GM13977 (cell line): ENCODE data around the gene LRP6.

ENCODE experiments used
- DNase-seq: peaks from one replicate; pipeline ENCODE4 v3.0.0; 2012; ENCODE audit warnings: low spot score
- in situ Hi-C: fragments of 300-500 bp; cut with MboI; formaldehyde crosslinking; loops from one replicate; pipeline ENCODE4 v1.12.0; 2022; ENCODE audit warnings: low sequenced_read_pairs, low pct_unique_long_range_greater_than_20kb, mixed read lengths, inconsistent platforms; ENCODE audit not compliant: unreplicated experiment
- TF ChIP-seq, protein P1 (sequence below): IDR thresholded peaks from 2 replicates; pipeline ENCODE4 v1.5.1; 2012; ENCODE audit warnings: mild to moderate bottlenecking, control low read depth; ENCODE audit not compliant: insufficient read depth; ENCODE audit errors: extremely low read depth, missing control alignments

Gene LRP6

DNA sequence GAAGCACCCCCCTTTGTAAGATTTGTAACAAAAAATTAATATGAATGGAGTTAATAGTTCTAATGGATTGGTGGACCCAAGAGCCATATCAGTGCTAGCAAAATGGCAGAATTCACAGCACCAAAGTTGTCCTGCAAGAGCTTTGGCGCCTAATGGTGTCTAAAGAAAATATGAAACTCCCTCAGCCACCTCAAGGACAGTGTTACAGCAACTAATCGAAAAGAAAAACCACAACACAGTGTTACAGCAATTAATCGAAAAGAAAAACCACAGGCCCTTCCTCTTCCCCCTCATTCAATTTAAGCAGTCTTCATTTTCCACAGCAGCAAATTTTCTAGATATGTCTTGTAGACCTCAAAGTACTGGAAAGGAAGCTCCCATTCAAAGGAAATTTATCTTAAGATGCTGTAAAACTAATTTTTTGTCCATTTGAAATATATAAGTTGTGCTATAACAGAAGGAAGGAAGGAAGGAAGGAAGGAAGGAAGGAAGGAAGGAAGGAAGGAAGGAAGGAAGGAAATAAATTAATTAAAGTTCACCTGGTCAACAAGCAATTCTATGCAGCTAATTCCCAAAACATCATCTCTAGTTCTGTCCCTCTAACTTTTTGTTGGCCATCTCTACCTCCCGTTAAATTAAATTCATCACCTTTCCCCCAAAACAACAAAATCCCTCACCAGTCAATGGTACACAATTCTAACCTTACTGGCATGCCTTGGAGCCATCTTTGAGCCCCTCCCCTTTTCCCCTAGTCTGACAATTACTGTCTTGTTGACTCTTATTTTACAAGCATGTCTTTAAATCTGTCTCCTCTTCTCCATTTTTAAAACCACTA lies 17.4 kb downstream of the LRP6 start:
- no peak for DNase-seq
- in situ Hi-C loops: no loop called here
- TF ChIP-seq, protein P1, sequence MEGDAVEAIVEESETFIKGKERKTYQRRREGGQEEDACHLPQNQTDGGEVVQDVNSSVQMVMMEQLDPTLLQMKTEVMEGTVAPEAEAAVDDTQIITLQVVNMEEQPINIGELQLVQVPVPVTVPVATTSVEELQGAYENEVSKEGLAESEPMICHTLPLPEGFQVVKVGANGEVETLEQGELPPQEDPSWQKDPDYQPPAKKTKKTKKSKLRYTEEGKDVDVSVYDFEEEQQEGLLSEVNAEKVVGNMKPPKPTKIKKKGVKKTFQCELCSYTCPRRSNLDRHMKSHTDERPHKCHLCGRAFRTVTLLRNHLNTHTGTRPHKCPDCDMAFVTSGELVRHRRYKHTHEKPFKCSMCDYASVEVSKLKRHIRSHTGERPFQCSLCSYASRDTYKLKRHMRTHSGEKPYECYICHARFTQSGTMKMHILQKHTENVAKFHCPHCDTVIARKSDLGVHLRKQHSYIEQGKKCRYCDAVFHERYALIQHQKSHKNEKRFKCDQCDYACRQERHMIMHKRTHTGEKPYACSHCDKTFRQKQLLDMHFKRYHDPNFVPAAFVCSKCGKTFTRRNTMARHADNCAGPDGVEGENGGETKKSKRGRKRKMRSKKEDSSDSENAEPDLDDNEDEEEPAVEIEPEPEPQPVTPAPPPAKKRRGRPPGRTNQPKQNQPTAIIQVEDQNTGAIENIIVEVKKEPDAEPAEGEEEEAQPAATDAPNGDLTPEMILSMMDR: no peak

DNA sequence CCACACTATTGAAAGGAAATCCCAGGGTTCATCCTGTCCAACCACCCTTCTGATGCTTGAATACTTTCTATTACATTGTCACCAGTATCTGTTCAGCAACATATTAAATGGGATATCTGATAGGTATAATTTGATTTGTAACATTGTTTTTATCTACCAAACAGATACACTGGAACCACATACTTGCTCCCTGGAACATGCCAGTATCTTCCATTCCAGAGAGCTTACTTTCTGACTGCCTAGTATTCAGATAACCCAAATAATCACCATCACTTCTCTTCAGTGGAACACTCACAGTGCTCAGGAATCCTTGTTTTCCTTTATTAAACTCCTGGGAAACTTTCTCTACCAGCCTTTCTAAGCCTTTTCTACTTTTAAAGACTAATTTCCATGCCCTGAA lies 19.3 kb downstream of the LRP6 start:
- TF ChIP-seq, protein P1: no peak
- DNase-seq: no peak
- in situ Hi-C loops: no loop called here

DNA sequence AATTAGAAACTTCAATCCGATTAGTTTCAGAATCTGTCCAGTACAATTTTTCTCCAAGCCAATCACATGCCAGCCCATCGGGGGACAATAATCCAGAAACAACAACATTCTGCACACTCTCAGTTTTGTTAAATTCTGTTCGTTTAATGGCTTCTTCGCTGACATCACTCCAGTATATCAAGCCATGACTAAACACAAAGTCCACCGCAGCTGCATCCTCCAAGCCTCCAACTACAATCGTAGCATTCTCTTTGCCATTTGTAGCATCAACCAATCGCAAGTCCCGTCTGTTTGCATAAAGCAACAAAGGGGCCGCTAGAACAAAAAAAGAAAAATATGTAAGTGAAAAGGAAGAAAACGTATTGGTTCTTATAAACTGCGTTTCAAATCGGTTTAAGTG lies 22.5 kb downstream of the LRP6 start:
- TF ChIP-seq, protein P1: no peak
- in situ Hi-C loops: no loop called here

DNA sequence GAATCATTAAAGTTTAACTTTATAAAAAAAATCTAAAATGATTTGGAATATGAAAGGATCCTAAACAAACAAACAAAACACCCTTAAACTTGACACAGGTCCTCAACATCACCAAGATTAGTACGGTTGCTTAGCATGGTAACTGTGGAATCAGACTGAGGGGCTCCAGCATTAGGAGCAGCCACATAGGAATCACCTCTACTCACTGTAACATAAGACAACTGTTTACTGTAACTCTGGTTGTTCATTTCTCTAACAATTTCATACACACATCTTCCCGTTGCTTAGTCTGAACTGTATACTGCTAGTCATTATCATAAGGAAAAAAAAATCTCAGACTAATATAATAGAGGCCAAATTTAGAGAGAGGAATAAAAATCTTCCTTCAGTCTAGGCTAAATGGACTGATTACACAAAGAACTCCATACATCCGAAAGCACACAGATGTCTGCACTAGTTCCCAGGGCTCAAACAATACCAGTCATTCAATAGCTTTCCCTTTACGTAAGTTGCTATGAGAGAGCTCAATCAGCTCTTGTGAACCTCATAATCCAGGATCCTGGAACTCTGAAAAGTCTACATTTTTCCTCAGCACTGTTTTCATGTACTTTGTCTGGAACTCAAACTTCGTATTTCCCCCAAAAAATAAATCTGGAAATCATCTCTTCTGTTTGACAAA lies 26.0 kb downstream of the LRP6 start:
- TF ChIP-seq, protein P1: no peak
- DNase-seq: no peak
- in situ Hi-C loops: no loop called here

More for the DNA sequence above, 22.5 kb downstream of the LRP6 start:
- DNase-seq: no peak

DNA sequence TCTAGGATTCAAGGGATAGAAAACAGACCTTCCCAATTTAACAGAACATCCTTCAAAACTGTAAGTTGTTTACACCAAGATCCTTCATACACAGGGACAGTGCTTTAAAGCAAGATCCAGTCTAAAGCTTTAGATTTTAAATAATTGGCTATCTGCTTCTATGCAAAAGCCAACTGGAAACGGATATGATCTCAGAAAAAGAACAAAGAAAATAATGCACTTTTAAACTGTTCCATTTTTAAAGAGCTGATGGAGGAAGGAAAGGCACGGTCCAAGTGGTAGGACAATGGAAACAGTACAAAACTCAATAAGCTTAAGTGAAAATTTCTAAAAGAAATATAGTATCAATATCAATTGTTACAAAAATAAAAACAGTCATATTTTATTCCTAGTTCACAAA lies 27.7 kb downstream of the LRP6 start:
- in situ Hi-C loops: no loop called here
- no peak for DNase-seq
- TF ChIP-seq, protein P1: no peak

DNA sequence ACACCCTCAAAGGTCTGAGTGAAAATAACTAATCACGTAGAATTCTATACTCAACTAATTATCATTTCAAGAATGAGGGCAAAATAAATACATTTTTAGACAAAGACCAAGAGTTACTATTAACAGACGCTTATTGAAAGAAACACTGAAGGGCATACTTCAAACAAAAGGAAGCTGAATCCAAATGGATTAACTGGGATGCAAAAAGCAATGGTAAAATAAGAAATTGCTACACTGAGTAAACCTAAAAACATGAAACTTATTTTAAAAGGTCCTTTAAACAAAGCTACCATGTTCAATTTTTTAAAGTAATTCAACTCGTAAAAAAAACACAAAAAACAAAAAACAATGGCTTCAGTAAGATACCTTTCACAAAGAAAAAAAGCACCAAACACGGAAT lies 28.2 kb downstream of the LRP6 start:
- in situ Hi-C loops: no loop called here
- TF ChIP-seq, protein P1: no peak
- no peak for DNase-seq
